ENCODE measurements around the gene TRIM62.

The TRIM62 gene

DNA sequence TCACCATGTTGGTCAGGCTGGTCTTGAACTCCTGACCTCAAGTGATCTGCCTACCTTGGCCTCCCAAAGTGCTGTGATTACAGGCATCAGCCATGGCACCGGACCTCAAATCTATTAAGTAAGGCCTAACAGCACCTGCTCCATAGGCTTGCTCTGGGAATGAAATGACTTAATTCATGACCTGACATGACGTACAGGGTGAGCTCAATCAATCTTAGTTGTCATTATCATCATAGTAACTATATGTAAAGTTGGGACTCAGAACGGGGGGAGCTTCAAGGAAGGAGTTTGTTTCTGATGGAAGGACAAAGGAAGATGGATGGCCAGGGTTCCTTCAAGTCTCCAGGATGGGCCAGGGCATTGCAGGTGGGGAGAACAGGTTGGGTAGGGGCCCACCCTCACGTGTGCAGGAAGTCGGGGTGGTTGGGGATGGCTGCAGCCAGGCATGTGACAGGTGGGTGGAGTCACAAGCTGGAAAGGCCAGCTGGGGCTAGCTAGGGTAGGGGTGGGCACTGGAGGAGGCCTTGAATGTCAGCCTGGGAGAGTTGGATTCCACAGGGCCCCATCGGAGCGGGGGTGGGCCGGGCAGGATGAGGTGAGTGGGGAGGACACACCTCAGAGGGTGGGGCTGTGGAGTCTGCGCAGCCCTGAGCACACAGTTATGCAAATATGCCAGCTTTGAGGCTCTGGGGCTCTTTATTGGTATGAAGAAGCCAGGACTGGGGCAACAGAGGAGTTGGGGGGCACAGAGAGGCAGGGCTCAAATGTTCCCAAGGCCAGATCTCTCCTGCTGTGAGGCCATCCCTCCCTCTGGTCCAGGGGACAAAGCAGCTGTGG is 9.6 kb downstream of the TRIM62 start (continued):
- TF ChIP-seq, protein P1, sequence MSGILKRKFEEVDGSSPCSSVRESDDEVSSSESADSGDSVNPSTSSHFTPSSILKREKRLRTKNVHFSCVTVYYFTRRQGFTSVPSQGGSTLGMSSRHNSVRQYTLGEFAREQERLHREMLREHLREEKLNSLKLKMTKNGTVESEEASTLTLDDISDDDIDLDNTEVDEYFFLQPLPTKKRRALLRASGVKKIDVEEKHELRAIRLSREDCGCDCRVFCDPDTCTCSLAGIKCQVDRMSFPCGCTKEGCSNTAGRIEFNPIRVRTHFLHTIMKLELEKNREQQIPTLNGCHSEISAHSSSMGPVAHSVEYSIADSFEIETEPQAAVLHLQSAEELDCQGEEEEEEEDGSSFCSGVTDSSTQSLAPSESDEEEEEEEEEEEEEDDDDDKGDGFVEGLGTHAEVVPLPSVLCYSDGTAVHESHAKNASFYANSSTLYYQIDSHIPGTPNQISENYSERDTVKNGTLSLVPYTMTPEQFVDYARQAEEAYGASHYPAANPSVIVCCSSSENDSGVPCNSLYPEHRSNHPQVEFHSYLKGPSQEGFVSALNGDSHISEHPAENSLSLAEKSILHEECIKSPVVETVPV (CRISPR knock-in tag; IDR thresholded peaks at IDR 0.05): no peak
- TF ChIP-seq ZNF565 (CRISPR knock-in tag; conservative IDR thresholded peaks at IDR 0.05; ENCODE audit: low read depth): no peak

DNA sequence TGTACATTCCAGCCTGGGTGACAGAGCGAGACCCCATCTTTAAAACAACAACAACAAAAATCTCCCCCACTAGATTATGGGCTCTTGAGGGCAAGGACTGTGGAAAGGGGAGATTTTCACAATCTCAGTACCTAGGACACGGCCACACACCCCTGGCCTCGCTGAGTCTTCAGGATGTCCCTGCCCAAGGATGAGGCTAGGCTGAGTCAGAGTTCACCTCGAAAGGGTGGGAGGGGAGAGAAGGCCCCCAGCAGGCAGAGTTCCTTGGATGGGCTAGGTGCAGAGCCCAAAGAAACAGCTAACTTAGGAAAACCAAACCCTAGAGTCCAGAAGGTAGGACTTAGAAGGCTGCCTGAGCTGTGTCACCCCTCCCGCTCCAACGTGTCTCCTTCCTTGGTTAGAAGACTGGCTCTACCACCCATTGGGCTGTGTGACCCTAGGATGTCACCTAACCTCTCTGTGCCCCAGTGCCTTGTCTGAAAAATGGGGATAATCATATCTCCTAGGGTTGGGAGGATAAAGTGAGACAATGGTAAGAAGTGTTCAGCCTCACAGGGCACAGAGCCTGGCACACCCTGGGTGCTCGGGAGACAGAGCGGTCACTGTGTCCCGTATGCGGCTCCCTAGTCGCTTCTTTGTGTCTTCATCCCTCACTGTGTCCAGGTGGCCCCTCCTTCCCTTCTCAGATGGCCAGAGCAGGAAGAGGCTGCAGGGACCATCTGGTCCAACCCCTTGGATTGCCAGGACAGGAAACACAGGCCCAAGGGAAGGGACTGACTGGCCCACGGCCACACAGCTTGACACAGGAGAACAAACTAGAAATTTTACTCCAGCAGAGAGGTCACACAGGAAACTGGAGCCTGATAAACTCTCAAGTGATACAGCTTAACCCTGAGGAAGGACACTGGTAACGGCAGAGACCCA is 11.2 kb downstream of the TRIM62 start:
- TF ChIP-seq ARNTL (CRISPR knock-in tag; IDR thresholded peaks at IDR 0.05; ENCODE audit: borderline replicate concordance, low read depth) (no peak), TCF4 (CRISPR knock-in tag; IDR thresholded peaks at IDR 0.05; ENCODE audit: borderline replicate concordance) (no peak)
- 0 out of 3 replicates have a peak, but pooled peaks have one; percentile 23 for ATAC-seq

GRCh38 chr1:33169290-33170055 is 12.4 kb downstream of the TRIM62 start:
- TF ChIP-seq BACH2 (CRISPR knock-in tag; IDR thresholded peaks at IDR 0.05; ENCODE audit: borderline replicate concordance) (no peak), ZFP30 (CRISPR knock-in tag; IDR thresholded peaks at IDR 0.05) (no peak), ZNF565 (CRISPR knock-in tag; conservative IDR thresholded peaks at IDR 0.05; ENCODE audit: low read depth) (no peak), ARNTL (CRISPR knock-in tag; IDR thresholded peaks at IDR 0.05; ENCODE audit: borderline replicate concordance, low read depth) (no peak), ZNF70 (CRISPR knock-in tag; IDR thresholded peaks at IDR 0.05) (no peak), ZNF8 (CRISPR knock-in tag; IDR thresholded peaks at IDR 0.05) (no peak), ZC3H10 (CRISPR knock-in tag; IDR thresholded peaks at IDR 0.05) (no peak), GLIS3 (CRISPR knock-in tag; IDR thresholded peaks at IDR 0.05) (no peak), CSDC2 (CRISPR knock-in tag; IDR thresholded peaks at IDR 0.05) (no peak), PPARA (CRISPR knock-in tag; IDR thresholded peaks at IDR 0.05; ENCODE audit: borderline replicate concordance) (no peak), ESRRG (CRISPR knock-in tag; IDR thresholded peaks at IDR 0.05) (no peak), ZFP3 (CRISPR knock-in tag; IDR thresholded peaks at IDR 0.05) (no peak), CREB5 (CRISPR knock-in tag; IDR thresholded peaks at IDR 0.05; ENCODE audit: low read depth) (no peak), SNAI2 (CRISPR knock-in tag; IDR thresholded peaks at IDR 0.05) (no peak)
- TF ChIP-seq, protein P2, sequence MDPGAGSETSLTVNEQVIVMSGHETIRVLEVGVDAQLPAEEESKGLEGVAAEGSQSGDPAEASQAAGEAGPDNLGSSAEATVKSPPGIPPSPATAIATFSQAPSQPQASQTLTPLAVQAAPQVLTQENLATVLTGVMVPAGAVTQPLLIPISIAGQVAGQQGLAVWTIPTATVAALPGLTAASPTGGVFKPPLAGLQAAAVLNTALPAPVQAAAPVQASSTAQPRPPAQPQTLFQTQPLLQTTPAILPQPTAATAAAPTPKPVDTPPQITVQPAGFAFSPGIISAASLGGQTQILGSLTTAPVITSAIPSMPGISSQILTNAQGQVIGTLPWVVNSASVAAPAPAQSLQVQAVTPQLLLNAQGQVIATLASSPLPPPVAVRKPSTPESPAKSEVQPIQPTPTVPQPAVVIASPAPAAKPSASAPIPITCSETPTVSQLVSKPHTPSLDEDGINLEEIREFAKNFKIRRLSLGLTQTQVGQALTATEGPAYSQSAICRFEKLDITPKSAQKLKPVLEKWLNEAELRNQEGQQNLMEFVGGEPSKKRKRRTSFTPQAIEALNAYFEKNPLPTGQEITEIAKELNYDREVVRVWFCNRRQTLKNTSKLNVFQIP (CRISPR knock-in tag; IDR thresholded peaks at IDR 0.05; ENCODE audit: borderline replicate concordance, low read depth): no peak
- TF ChIP-seq, protein P3, sequence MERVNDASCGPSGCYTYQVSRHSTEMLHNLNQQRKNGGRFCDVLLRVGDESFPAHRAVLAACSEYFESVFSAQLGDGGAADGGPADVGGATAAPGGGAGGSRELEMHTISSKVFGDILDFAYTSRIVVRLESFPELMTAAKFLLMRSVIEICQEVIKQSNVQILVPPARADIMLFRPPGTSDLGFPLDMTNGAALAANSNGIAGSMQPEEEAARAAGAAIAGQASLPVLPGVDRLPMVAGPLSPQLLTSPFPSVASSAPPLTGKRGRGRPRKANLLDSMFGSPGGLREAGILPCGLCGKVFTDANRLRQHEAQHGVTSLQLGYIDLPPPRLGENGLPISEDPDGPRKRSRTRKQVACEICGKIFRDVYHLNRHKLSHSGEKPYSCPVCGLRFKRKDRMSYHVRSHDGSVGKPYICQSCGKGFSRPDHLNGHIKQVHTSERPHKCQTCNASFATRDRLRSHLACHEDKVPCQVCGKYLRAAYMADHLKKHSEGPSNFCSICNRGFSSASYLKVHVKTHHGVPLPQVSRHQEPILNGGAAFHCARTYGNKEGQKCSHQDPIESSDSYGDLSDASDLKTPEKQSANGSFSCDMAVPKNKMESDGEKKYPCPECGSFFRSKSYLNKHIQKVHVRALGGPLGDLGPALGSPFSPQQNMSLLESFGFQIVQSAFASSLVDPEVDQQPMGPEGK (CRISPR knock-in tag; IDR thresholded peaks at IDR 0.05; ENCODE audit: borderline replicate concordance): no peak
- ATAC-seq: no peak
